ENCODE results near the gene GAA. TPM values are rescaled to one million over a fixed set of nuclear protein-coding genes. Genes with fewer than 3 reads are reported as not detected.
A peak's percentile ranks its signal among the peaks of the same experiment; 100 is the strongest.

The GAA gene
- total and polyA plus RNA-seq, 2 of the 13 experiments (the other 11 are each of a cell fraction or from before 2014, with no cell fraction given): 21.6 to 36.4 TPM

- TF ChIP-seq ETV6 (CRISPR knock-in tag; conservative IDR thresholded peaks at IDR 0.05): peak; percentile 78; the same call in 1 of the 2 replicates
- no peak for TF ChIP-seq ZNF3 (CRISPR knock-in tag; IDR thresholded peaks at IDR 0.05)
- 0 out of 2 replicates have a peak, but pooled peaks have one; percentile 10 for TF ChIP-seq RAD21 (CRISPR knock-in tag; IDR thresholded peaks at IDR 0.05)
- 0 out of 2 replicates have a peak, but pooled peaks have one; percentile 84 for TF ChIP-seq SATB2 (CRISPR knock-in tag; IDR thresholded peaks at IDR 0.05)
- TF ChIP-seq MTERF4 (CRISPR knock-in tag; IDR thresholded peaks at IDR 0.05): no peak
Measured at GRCh38 chr17:80146121-80147034, 45.0 kb downstream of the GAA start (continued).

- CTCF ChIA-PET (ENCODE audit: low intra/inter-chr PET ratio, low total read pairs): no interaction called here
- no peak within 1 kb of the TSS for H2AFZ ChIP-seq (ENCODE audit: low read length)
- peaks cover 9 to 30% of the 10 kb centered on the region in 2 experiments for H3K36me3 ChIP-seq (replicated peaks in 1 of 2; ENCODE audit: control insufficient read depth in 1 of 2, insufficient read depth in 2 of 2, low read length in 2 of 2)
- H3K4me1 ChIP-seq (ENCODE audit: insufficient read depth, low read length): peaks cover 45% of the 10 kb centered on the region
- ATAC-seq (peak; percentile 90), FAIRE-seq (peak; percentile 100), DNase-seq (ENCODE audit: low spot score) (peak; percentile 99)
- H3K27me3 ChIP-seq (ENCODE audit: control insufficient read depth in 1 of 2, insufficient read depth in 2 of 2, low read length in 2 of 2): peaks cover 0 to 10% of the 10 kb centered on the region in 2 experiments; a peak in 1 of 5 replicates
- peak within 1 kb of the TSS; percentile 94 for H3K27ac ChIP-seq (ENCODE audit: extremely low read length, insufficient read depth, low read length)
- POLR2A ChIA-PET: interaction anchor here (0.6 to 1.9 kb wide), 14 partner anchors 13 to 307 kb away, joined by 3 to 13 read pairs (median 5); partner anchors contain the start of genes GAA, RNF213, SGSH and SLC26A11
- H3K79me2 ChIP-seq (ENCODE audit: insufficient read depth, low read length): peaks cover 44% of the 10 kb centered on the region
- TSS peak; percentile 90 for BruUV-seq (replicated peaks)
- peaks cover 26% of the 10 kb centered on the region for H4K20me1 ChIP-seq (ENCODE audit: insufficient read depth, low read length)
- peak within 1 kb of the TSS; percentile 84 to 95 (median 88) for H3K4me3 ChIP-seq (replicated peaks in 1 of 3; ENCODE audit: insufficient read depth in 1 of 3, low read depth in 2 of 3, low read length in 3 of 3)
- H3K4me2 ChIP-seq (ENCODE audit: low read depth, low read length): peak within 1 kb of the TSS; percentile 96
- in situ Hi-C loops (cut with HindIII; ENCODE audit: extremely low pct_ligation_motif_present, low pct_unique_long_range_greater_than_20kb): loop anchor here (5.0 kb wide), 1 partner anchor 110 kb away; no protein-coding TSS in a partner anchor
- intact Hi-C loops (cut with micrococcal nuclease; ENCODE audit: unreplicated experiment): loop anchor here (2.0 to 5.0 kb wide), 2 partner anchors 50 to 116 kb away; no protein-coding TSS in a partner anchor
- no peaks in the 10 kb centered on the region for H3K9me3 ChIP-seq (ENCODE audit: low read length)
- under 1% methylated on average over 39 of the region's 90 CpGs for WGBS (ENCODE audit: low lambda C conversion rate)
- H3K9ac ChIP-seq (ENCODE audit: insufficient read depth, low read depth, low read length): peak within 1 kb of the TSS; percentile 96
- TF ChIP-seq ZIK1 (CRISPR knock-in tag; IDR thresholded peaks at IDR 0.05; ENCODE audit: borderline replicate concordance, low read depth) (peak; percentile 98), ZNF292 (CRISPR knock-in tag; IDR thresholded peaks at IDR 0.05; ENCODE audit: borderline replicate concordance, low read depth) (peak; percentile 50; the same call in 1 of the 2 replicates), PRDM15 (CRISPR knock-in tag; IDR thresholded peaks at IDR 0.05) (peak; percentile 86), ZSCAN9 (CRISPR knock-in tag; IDR thresholded peaks at IDR 0.05; ENCODE audit: borderline replicate concordance) (peak; percentile 59; the same call in 1 of the 2 replicates), ZNF703 (CRISPR knock-in tag; IDR thresholded peaks at IDR 0.05; ENCODE audit: borderline replicate concordance) (no peak; the same call in 1 of the 2 replicates), ZNF280D (CRISPR knock-in tag; IDR thresholded peaks at IDR 0.05) (no peak)
Measured at GRCh38 chr17:80147035-80147822, 45.8 kb downstream of the GAA start, which contains the start of gene EIF4A3. TSS of gene EIF4A3 (minus strand) at chr17:80147128. CDS start at chr17:80146961, 167 bp downstream.

Measured in HepG2 (cell line).